SK-N-SH (cell line): ENCODE data around the gene CALM1. TPM values are rescaled to one million over a fixed set of nuclear protein-coding genes. Genes with fewer than 3 reads are reported as not detected.

Experiments
- CTCF ChIA-PET: fragments of 300-600, 350-600 bp; formaldehyde crosslinking; extraction: SDS; loops from one replicate; lab custom pipeline; 2021; lab: Yijun Ruan, JAX
- POLR2A ChIA-PET: fragments of 350-600 bp; sonication (Branson Sonifier 250); formaldehyde crosslinking; extraction: SDS; loops from one replicate; lab custom pipeline; 2020; ENCODE audit warnings: antibody characterized with exemption, inconsistent platforms; lab: Yijun Ruan, JAX
- DNase-seq: peaks from one replicate; pipeline ENCODE4 v3.0.0; 2012
- H2AFZ ChIP-seq: fragments of 200-600 bp; sonication (generic); 2 replicates; pipeline ENCODE4 v1.8.1; 2016; ENCODE audit warnings: antibody characterized with exemption, mild to moderate bottlenecking, low read depth
- H3F3A ChIP-seq: fragments of 200-600 bp; sonication (generic); replicated peaks from 2 replicates; pipeline ENCODE3; 2016; ENCODE audit warnings: antibody characterized with exemption, mild to moderate bottlenecking; ENCODE audit not compliant: insufficient read depth
- H3K27ac ChIP-seq, 2 experiments: fragments of 200-500 bp in 1 of 2; fragments of 200-600 bp in 1 of 2; sonication (Bioruptor generic) in 1 of 2; sonication (generic), shearing (Covaris generic) in 1 of 2; 2 replicates each; pipeline versions ENCODE4 v1.5.1 to v1.6.1; 2014 to 2016; ENCODE audit warnings: low read depth in 2 of 2, inconsistent platforms in 1 of 2, low read length in 1 of 2, mild to moderate bottlenecking in 1 of 2, mixed read lengths in 1 of 2
- H3K27me3 ChIP-seq: fragments of 200-600 bp; sonication (generic), shearing (Covaris generic); 2 replicates; pipeline ENCODE4 v1.6.1; 2016; ENCODE audit warnings: mixed run types; ENCODE audit not compliant: insufficient read depth
- H3K36me3 ChIP-seq, 2 experiments: fragments of 200-500 bp in 1 of 2; fragments of 200-600 bp in 1 of 2; sonication (Bioruptor generic) in 1 of 2; sonication (generic) in 1 of 2; replicated peaks in 1 of 2; 2 replicates each; pipeline versions ENCODE3 to v1.5.1; 2014 to 2016; ENCODE audit warnings: low read length in 1 of 2, mild to moderate bottlenecking in 1 of 2; ENCODE audit not compliant: insufficient read depth in 2 of 2, control insufficient read depth in 1 of 2
- H3K4me1 ChIP-seq, 2 experiments: fragments of 200-500 bp in 1 of 2; fragments of 200-600 bp in 1 of 2; sonication (Bioruptor generic) in 1 of 2; sonication (generic), shearing (Covaris generic) in 1 of 2; 2 replicates each; pipeline versions ENCODE4 v1.5.1 to v1.6.1; 2014 to 2016; ENCODE audit warnings: low read depth in 1 of 2, low read length in 1 of 2, mixed run types in 1 of 2; ENCODE audit not compliant: insufficient read depth in 2 of 2, control insufficient read depth in 1 of 2
- H3K4me2 ChIP-seq: fragments of 200-600 bp; sonication (generic), shearing (Covaris generic); 2 replicates; pipeline ENCODE4 v1.6.1; 2017; ENCODE audit warnings: mixed run types
- H3K4me3 ChIP-seq, 2 experiments: fragments of 200-500 bp in 1 of 2; fragments of 200-600 bp in 1 of 2; sonication (Bioruptor generic) in 1 of 2; sonication (generic), shearing (Covaris generic) in 1 of 2; 2 replicates each; pipeline versions ENCODE4 v1.5.1 to v1.8.1; 2014 to 2016; ENCODE audit warnings: low read depth in 2 of 2, inconsistent platforms in 1 of 2, low read length in 1 of 2, mild to moderate bottlenecking in 1 of 2, mixed read lengths in 1 of 2, moderate library complexity in 1 of 2
- H3K79me2 ChIP-seq: fragments of 200-600 bp; sonication (generic); 2 replicates; pipeline ENCODE4 v1.8.1; 2017; ENCODE audit warnings: mild to moderate bottlenecking; ENCODE audit not compliant: insufficient read depth
- H3K9ac ChIP-seq: fragments of 200-600 bp; sonication (generic); 2 replicates; pipeline ENCODE4 v1.6.1; 2017; ENCODE audit warnings: mixed run types
- H3K9me2 ChIP-seq: fragments of 200-600 bp; sonication (generic); 2 replicates; pipeline ENCODE4 v1.6.1; 2017; ENCODE audit warnings: mixed run types
- H3K9me3 ChIP-seq: fragments of 200-600 bp; sonication (generic); 2 replicates; pipeline ENCODE4 v1.6.1; 2017; ENCODE audit warnings: mixed run types, mild to moderate bottlenecking, moderate library complexity
- H4K20me1 ChIP-seq: fragments of 200-600 bp; sonication (generic); 2 replicates; pipeline ENCODE4 v1.6.1; 2017; ENCODE audit warnings: mild to moderate bottlenecking, mixed run types; ENCODE audit not compliant: insufficient read depth
- CTCF ChIP-seq: fragments of 200-600 bp; sonication (generic); IDR thresholded peaks from 2 replicates; pipeline ENCODE4 v1.6.1; 2017; ENCODE audit warnings: antibody characterized with exemption, mild to moderate bottlenecking, moderate library complexity
- FOXM1 ChIP-seq: IDR thresholded peaks from 2 replicates; pipeline ENCODE4 v1.4.0; 2012; ENCODE audit warnings: low read depth, mild to moderate bottlenecking
- JUND ChIP-seq: IDR thresholded peaks from 2 replicates; pipeline ENCODE4 v1.4.0; 2012
- MEF2A ChIP-seq: IDR thresholded peaks from 2 replicates; pipeline ENCODE4 v1.4.0; 2012; ENCODE audit warnings: low read depth, borderline replicate concordance
- MXI1 ChIP-seq: IDR thresholded peaks from 2 replicates; pipeline ENCODE4 v1.6.1; 2012; ENCODE audit warnings: mild to moderate bottlenecking, low read depth, low read length, improper control_type of control experiment
- RAD21 ChIP-seq: IDR thresholded peaks from 2 replicates; pipeline ENCODE4 v1.6.1; 2012; ENCODE audit warnings: mild to moderate bottlenecking, low read length
- RCOR1 ChIP-seq: fragments of 150-350 bp; IDR thresholded peaks from 2 replicates; pipeline ENCODE4 v1.6.1; 2017; ENCODE audit warnings: antibody characterized with exemption, low read length
- SIN3A ChIP-seq: IDR thresholded peaks from 2 replicates; pipeline ENCODE4 v1.6.1; 2012; ENCODE audit warnings: low read depth, mild to moderate bottlenecking, low read length, moderate library complexity, borderline replicate concordance
- SMC3 ChIP-seq: IDR thresholded peaks from 2 replicates; pipeline ENCODE4 v1.6.1; 2012; ENCODE audit warnings: low read depth, low read length, improper control_type of control experiment
- TAF1 ChIP-seq: IDR thresholded peaks from 2 replicates; pipeline ENCODE4 v1.6.1; 2012; ENCODE audit warnings: low read depth, mild to moderate bottlenecking, low read length, moderate library complexity, borderline replicate concordance
- TEAD4 ChIP-seq: IDR thresholded peaks from 2 replicates; pipeline ENCODE4 v1.4.0; 2012; ENCODE audit warnings: mild to moderate bottlenecking, borderline replicate concordance; ENCODE audit not compliant: insufficient read depth
- USF2 ChIP-seq: fragments of 150-350 bp; IDR thresholded peaks from 2 replicates; pipeline ENCODE4 v1.6.1; 2017; ENCODE audit warnings: antibody characterized with exemption, low read length, low read depth, borderline replicate concordance
- whole genome bisulfite sequencing: methylation state at CpG from one replicate; pipeline ENCODE4 v1.1.6; 2017; ENCODE audit warnings: low lambda C conversion rate; 5-methylcytosine and 5-hydroxymethylcytosine counted together
- polyA plus RNA-seq, 3 experiments: library from polyadenylated mRNA; depleted of rRNA; stranded (reverse); fragments of >200 nt; gene quantifications; 2 replicates each; pipeline ENCODE4 v1.2.3, GENCODE V29; 2012
- TF ChIP-seq, protein P1 (sequence below): IDR thresholded peaks from 2 replicates; pipeline ENCODE4 v1.4.0; 2012; ENCODE audit warnings: low read depth, borderline replicate concordance
- TF ChIP-seq, protein P2 (sequence below): IDR thresholded peaks from 2 replicates; pipeline ENCODE4 v1.4.0; 2012; ENCODE audit warnings: low read depth, borderline replicate concordance
- TF ChIP-seq, protein P3 (sequence below): fragments of 150-350 bp; IDR thresholded peaks from 2 replicates; pipeline ENCODE4 v1.6.1; 2016; ENCODE audit warnings: mild to moderate bottlenecking, low read depth, low read length

Gene CALM1
- polyA plus RNA-seq, 1 of the 3 experiments (the other 2 are of a cell fraction) = 299 TPM

- WGBS = 91% methylated on average over 4 of the region's 4 CpGs
- no peak for DNase-seq
These were observed 22.0 kb upstream of the CALM1 start for GRCh38 chr14:90374813-90375212.

DNA sequence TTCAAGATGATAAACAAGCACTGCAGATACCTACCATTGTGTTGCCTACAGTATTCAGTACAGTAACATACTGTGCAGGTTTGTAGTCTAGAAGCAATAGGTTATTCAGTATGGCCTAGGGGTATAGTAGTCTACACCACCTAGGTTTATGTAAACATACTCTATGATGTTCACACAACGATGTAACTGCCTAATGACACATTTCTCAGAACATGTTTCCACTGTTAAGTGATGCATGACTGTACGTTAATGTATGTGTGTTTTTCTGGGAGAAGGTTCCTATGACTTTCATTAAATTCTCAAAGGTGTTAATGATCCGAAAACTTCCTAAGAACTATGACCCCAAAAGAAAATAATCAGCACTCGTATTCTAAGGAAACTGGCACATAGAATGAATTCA is 20.9 kb upstream of the CALM1 start:
- TF ChIP-seq TEAD4 (no peak), FOXM1 (no peak), SIN3A (no peak), RAD21 (no peak), MXI1 (no peak), TAF1 (no peak), SMC3 (no peak)
- TF ChIP-seq, protein P1, sequence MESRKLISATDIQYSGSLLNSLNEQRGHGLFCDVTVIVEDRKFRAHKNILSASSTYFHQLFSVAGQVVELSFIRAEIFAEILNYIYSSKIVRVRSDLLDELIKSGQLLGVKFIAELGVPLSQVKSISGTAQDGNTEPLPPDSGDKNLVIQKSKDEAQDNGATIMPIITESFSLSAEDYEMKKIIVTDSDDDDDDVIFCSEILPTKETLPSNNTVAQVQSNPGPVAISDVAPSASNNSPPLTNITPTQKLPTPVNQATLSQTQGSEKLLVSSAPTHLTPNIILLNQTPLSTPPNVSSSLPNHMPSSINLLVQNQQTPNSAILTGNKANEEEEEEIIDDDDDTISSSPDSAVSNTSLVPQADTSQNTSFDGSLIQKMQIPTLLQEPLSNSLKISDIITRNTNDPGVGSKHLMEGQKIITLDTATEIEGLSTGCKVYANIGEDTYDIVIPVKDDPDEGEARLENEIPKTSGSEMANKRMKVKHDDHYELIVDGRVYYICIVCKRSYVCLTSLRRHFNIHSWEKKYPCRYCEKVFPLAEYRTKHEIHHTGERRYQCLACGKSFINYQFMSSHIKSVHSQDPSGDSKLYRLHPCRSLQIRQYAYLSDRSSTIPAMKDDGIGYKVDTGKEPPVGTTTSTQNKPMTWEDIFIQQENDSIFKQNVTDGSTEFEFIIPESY = no peak
- no peaks in the 10 kb centered on the region for H3F3A ChIP-seq
- no peak for DNase-seq
- H2AFZ ChIP-seq = no peak overlapping the region
- H3K9me3 ChIP-seq = no peaks in the 10 kb centered on the region
- no peak overlapping the region for H3K4me3 ChIP-seq
- H3K36me3 ChIP-seq = no peaks in the 10 kb centered on the region
- CTCF ChIA-PET = no interaction called here
- H3K4me1 ChIP-seq = no peaks in the 10 kb centered on the region
- no peak overlapping the region for H3K4me2 ChIP-seq
- H3K79me2 ChIP-seq = no peaks in the 10 kb centered on the region
- 76% methylated on average over 4 of the region's 4 CpGs for WGBS
- H3K9me2 ChIP-seq = no peaks in the 10 kb centered on the region
- H3K27ac ChIP-seq = no peak overlapping the region
- H3K27me3 ChIP-seq = no peaks in the 10 kb centered on the region
- H4K20me1 ChIP-seq = no peaks in the 10 kb centered on the region
- H3K9ac ChIP-seq = no peak overlapping the region
- POLR2A ChIA-PET = no interaction called here

More at GRCh38 chr14:90374813-90375212, 22.0 kb upstream of the CALM1 start:
- H3K9ac ChIP-seq = no peak overlapping the region
- POLR2A ChIA-PET = no interaction called here
- H3K9me3 ChIP-seq = no peaks in the 10 kb centered on the region
- no peaks in the 10 kb centered on the region for H3K4me1 ChIP-seq
- no peak overlapping the region for H2AFZ ChIP-seq
- H3F3A ChIP-seq = no peaks in the 10 kb centered on the region
- TF ChIP-seq, protein P2, sequence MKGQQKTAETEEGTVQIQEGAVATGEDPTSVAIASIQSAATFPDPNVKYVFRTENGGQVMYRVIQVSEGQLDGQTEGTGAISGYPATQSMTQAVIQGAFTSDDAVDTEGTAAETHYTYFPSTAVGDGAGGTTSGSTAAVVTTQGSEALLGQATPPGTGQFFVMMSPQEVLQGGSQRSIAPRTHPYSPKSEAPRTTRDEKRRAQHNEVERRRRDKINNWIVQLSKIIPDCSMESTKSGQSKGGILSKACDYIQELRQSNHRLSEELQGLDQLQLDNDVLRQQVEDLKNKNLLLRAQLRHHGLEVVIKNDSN = no peak
- no peak for TF ChIP-seq JUND
- TF ChIP-seq MEF2A = no peak
- TF ChIP-seq, protein P3, sequence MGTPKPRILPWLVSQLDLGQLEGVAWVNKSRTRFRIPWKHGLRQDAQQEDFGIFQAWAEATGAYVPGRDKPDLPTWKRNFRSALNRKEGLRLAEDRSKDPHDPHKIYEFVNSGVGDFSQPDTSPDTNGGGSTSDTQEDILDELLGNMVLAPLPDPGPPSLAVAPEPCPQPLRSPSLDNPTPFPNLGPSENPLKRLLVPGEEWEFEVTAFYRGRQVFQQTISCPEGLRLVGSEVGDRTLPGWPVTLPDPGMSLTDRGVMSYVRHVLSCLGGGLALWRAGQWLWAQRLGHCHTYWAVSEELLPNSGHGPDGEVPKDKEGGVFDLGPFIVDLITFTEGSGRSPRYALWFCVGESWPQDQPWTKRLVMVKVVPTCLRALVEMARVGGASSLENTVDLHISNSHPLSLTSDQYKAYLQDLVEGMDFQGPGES = no peak
- TF ChIP-seq RCOR1 = no peak
- no peak for TF ChIP-seq CTCF
- no peak for TF ChIP-seq USF2
- CTCF ChIA-PET = no interaction called here
- no peak overlapping the region for H3K4me3 ChIP-seq
- H3K79me2 ChIP-seq = no peaks in the 10 kb centered on the region
- no peaks in the 10 kb centered on the region for H3K36me3 ChIP-seq
- H3K27ac ChIP-seq = no peak overlapping the region
- no peaks in the 10 kb centered on the region for H3K9me2 ChIP-seq
- no peaks in the 10 kb centered on the region for H3K27me3 ChIP-seq
- no peaks in the 10 kb centered on the region for H4K20me1 ChIP-seq
- H3K4me2 ChIP-seq = no peak overlapping the region
